Astrocyte of the spinal cord (primary cell): ENCODE measurements around the gene LENG1.
A peak's percentile ranks its signal among the peaks of the same experiment; 100 is the strongest.

Source experiments
- DNase-seq: peaks from one replicate; pipeline ENCODE4 v3.0.0; 2011; ENCODE audit warnings: low read depth, low spot score
- H3K4me3 ChIP-seq: 2 replicates; pipeline ENCODE4 v1.5.1; 2011; ENCODE audit warnings: low read depth, mild to moderate bottlenecking, low read length, moderate library complexity
- CTCF ChIP-seq: IDR thresholded peaks from 2 replicates; pipeline ENCODE4 v1.5.1; 2012; ENCODE audit warnings: low read depth, mild to moderate bottlenecking, low read length, inconsistent platforms
- in situ Hi-C: cut with HindIII; loops from 2 replicates; pipeline ENCODE4 v1.10.0; 2017; ENCODE audit warnings: low sequenced_read_pairs

The LENG1 gene

GRCh38 chr19:54141356-54141755 is 18.2 kb downstream of the LENG1 start:
- DNase-seq = no peak
- in situ Hi-C loops = no loop called here
- no peak overlapping the region for H3K4me3 ChIP-seq
- TF ChIP-seq CTCF = no peak

GRCh38 chr19:54138489-54139256 is 20.8 kb downstream of the LENG1 start:
- no peak for TF ChIP-seq CTCF
- no peak for DNase-seq
- peak overlapping the region; percentile 78 for H3K4me3 ChIP-seq
- in situ Hi-C loops = no loop called here

GRCh38 chr19:54137699-54138488 is 21.6 kb downstream of the LENG1 start, which contains the start of gene CNOT3:
Gene CNOT3, plus strand, starts transcription at chr19:54137762. Its CDS starts 5,217 bp downstream, at chr19:54142979.
- in situ Hi-C loops = no loop called here
- H3K4me3 ChIP-seq = peak within 1 kb of the TSS; percentile 78
- no peak for DNase-seq
- TF ChIP-seq CTCF = peak; percentile 14

- in situ Hi-C loops = no loop called here
- TF ChIP-seq CTCF = no peak
- peak overlapping the region; percentile 78 for H3K4me3 ChIP-seq
- peak; percentile 100 for DNase-seq
Measured at GRCh38 chr19:54136864-54137698, 22.4 kb downstream of the LENG1 start.

GRCh38 chr19:54136086-54136863 is 23.2 kb downstream of the LENG1 start:
- no peak for DNase-seq
- H3K4me3 ChIP-seq = peak overlapping the region; percentile 53
- in situ Hi-C loops = no loop called here
- TF ChIP-seq CTCF = no peak
